Bronchial epithelial cell (primary cell): ENCODE data around the gene VAV3. TPM values are rescaled to one million over a fixed set of nuclear protein-coding genes. Genes with fewer than 3 reads are reported as not detected.

Experiments used
- DNase-seq: peaks from one replicate; pipeline ENCODE4 v3.0.0-alpha.2; 2010; ENCODE audit warnings: low read depth
- FAIRE-seq: peaks from 2 replicates; lab custom pipeline; 2011; peaks lifted over from hg19 to GRCh38; lab: Jason Lieb, UNC
- H3K27me3 ChIP-seq: 2 replicates; pipeline ENCODE4 v1.5.1; 2011; ENCODE audit warnings: low read length; ENCODE audit not compliant: control insufficient read depth, insufficient read depth
- H3K36me3 ChIP-seq: 2 replicates; pipeline ENCODE4 v1.5.1; 2011; ENCODE audit warnings: low read length; ENCODE audit not compliant: control insufficient read depth, insufficient read depth
- H3K4me3 ChIP-seq: 2 replicates; pipeline ENCODE4 v1.5.1; 2011; ENCODE audit warnings: mild to moderate bottlenecking, low read depth, low read length, control low read depth
- CTCF ChIP-seq: IDR thresholded peaks from 2 replicates; pipeline ENCODE4 v1.5.1; 2011; ENCODE audit warnings: mild to moderate bottlenecking, moderate library complexity, low read length, control low read depth, inconsistent platforms; ENCODE audit not compliant: insufficient read depth, severe bottlenecking
- total RNA-seq: library from RNA; depleted of rRNA; stranded (reverse); fragments of >200 nt; gene quantifications from 2 replicates; pipeline ENCODE4 v1.2.1, GENCODE V29; 2014

Gene VAV3
- total RNA-seq, result 10.5 and 30.1 TPM in 2 replicates

GRCh38 chr1:107965110-107965991 lies at the start of gene VAV3:
Gene VAV3, minus strand, starts transcription at chr1:107965180. Its CDS starts 311 bp downstream, at chr1:107964869.
- Histone ChIP-seq H3K27me3 (peaks cover 12% of the 10 kb centered on the region), H3K36me3 (no peaks in the 10 kb centered on the region), H3K4me3 (peak within 1 kb of the TSS; percentile 32)
- FAIRE-seq (no peak), DNase-seq (peak; percentile 20)
- TF ChIP-seq CTCF, result no peak

GRCh38 chr1:108012553-108012952 lies 47.6 kb upstream of the VAV3 start:
- H3K4me3 ChIP-seq, result no peak overlapping the region
- TF ChIP-seq CTCF, result no peak
- no peaks in the 10 kb centered on the region for H3K27me3 ChIP-seq
- no peaks in the 10 kb centered on the region for H3K36me3 ChIP-seq
- no peak for DNase-seq
- no peak for FAIRE-seq

GRCh38 chr1:108011295-108011694 lies 46.3 kb upstream of the VAV3 start:
- no peaks in the 10 kb centered on the region for H3K36me3 ChIP-seq
- H3K4me3 ChIP-seq, result no peak overlapping the region
- no peaks in the 10 kb centered on the region for H3K27me3 ChIP-seq
- no peak for DNase-seq
- TF ChIP-seq CTCF, result no peak
- no peak for FAIRE-seq

GRCh38 chr1:108010581-108010980 lies 45.6 kb upstream of the VAV3 start:
- no peak for TF ChIP-seq CTCF
- Histone ChIP-seq H3K4me3 (no peak overlapping the region), H3K27me3 (no peaks in the 10 kb centered on the region), H3K36me3 (no peaks in the 10 kb centered on the region)
- DNase-seq, result no peak
- no peak for FAIRE-seq

- Histone ChIP-seq H3K4me3 (no peak overlapping the region), H3K36me3 (no peaks in the 10 kb centered on the region), H3K27me3 (no peaks in the 10 kb centered on the region)
- TF ChIP-seq CTCF, result no peak
- FAIRE-seq, result no peak
- peak; percentile 88 for DNase-seq
Measured at GRCh38 chr1:108009603-108010195, 44.7 kb upstream of the VAV3 start.
